ENCODE results near the gene TIAM1.

DNA sequence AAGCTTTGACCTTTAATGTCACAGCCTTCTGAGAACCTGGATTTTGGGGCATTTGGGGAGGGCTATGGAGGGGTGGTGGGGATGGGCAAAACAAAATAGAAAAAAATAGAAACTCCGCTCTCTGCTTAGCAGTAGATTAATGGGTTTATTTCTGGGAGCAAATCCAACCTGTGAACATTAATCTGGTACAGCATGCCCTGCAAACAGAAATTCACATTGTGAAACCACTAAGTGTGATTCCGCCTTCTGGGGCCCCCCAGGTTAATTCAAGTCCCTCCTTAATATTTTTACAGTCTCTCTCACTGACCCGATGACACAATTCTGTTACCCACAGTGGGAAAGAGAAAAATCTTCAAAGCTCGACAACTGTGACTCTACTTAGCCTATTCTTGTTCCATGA lies 76.4 kb downstream of the TIAM1 start:
- TF ChIP-seq, protein P1, sequence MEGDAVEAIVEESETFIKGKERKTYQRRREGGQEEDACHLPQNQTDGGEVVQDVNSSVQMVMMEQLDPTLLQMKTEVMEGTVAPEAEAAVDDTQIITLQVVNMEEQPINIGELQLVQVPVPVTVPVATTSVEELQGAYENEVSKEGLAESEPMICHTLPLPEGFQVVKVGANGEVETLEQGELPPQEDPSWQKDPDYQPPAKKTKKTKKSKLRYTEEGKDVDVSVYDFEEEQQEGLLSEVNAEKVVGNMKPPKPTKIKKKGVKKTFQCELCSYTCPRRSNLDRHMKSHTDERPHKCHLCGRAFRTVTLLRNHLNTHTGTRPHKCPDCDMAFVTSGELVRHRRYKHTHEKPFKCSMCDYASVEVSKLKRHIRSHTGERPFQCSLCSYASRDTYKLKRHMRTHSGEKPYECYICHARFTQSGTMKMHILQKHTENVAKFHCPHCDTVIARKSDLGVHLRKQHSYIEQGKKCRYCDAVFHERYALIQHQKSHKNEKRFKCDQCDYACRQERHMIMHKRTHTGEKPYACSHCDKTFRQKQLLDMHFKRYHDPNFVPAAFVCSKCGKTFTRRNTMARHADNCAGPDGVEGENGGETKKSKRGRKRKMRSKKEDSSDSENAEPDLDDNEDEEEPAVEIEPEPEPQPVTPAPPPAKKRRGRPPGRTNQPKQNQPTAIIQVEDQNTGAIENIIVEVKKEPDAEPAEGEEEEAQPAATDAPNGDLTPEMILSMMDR (IDR thresholded peaks at IDR 0.05; ENCODE audit: low read depth, low read length, poor library complexity, severe bottlenecking), result no peak
- no peak for TF ChIP-seq EZH2phosphoT487 (IDR thresholded peaks at IDR 0.05; ENCODE audit: borderline replicate concordance, low read length)

All from DOHH2 (cell line).